Right ventricle myocardium inferior (tissue), 1 donor: ENCODE results near the gene SFTPD. TPM values are rescaled to one million over a fixed set of nuclear protein-coding genes. Genes with fewer than 3 reads are reported as not detected.
"Not testable (repeated sequence)": the region's sequence is repeated elsewhere in the genome, so short reads cannot be mapped to it uniquely, and the experiment has no call there.

Experiments
- ATAC-seq: fragments of 200-7000 bp; cut with Tn5 transposase; one replicate; pipeline ENCODE4 v1.9.1; 2020; ENCODE audit warnings: mild to moderate bottlenecking, moderate library complexity
- DNase-seq: peaks from one replicate; pipeline ENCODE4 v3.0.0; 2021; ENCODE audit errors: missing footprints
- intact Hi-C: fragments of 100-400 bp; cut with DNase I; formaldehyde crosslinking; loops from one replicate; pipeline ENCODE4 v1.11.0; 2022
- total RNA-seq: library from RNA; stranded (reverse); fragmentation: NEBNext Ultra II Directional; extraction: Animal tissue kit (Norgen Biotek cat#: 25700); gene quantifications from one replicate; pipeline ENCODE4 v1.2.1, GENCODE V29; 2021
- donor health status: DM: no; HTN: yes; CAD: no; lungs with severe emphysema.

The SFTPD gene
- total RNA-seq, 1 donor from 2014 or later = 0.43 TPM

DNA sequence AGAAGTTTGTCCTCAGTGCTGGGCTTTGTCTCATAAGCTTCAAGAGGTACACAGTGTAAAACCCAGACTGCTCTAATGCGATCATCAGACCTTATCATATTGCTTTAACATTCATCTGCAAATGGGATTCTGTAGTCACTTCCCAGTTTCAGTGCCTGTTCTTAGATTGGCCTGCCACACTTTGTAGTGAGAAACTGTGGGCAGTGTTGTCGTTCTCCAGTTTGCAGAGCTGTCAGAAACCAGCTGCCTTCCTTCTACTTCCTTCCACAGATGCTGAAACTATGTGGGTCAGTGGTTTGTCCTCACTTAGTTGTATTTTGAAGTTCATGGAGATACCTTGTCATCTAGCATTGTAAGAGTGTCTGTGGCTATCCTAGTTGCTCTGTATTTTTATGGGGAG is 59.9 kb downstream of the SFTPD start:
- ATAC-seq, DNase-seq, intact Hi-C loops: not testable (repeated sequence)

Other genes starting within 250 kb of the SFTPD start
- 1.0 TPM for gene NUTM2B, start 245.9 kb downstream of the SFTPD start, total RNA-seq
- gene NUTM2E, start 122.4 kb downstream of the SFTPD start, total RNA-seq = not detected
- gene TMEM254, start 129.6 kb upstream of the SFTPD start, total RNA-seq = 9.7 TPM
- gene PLAC9, start 183.6 kb upstream of the SFTPD start, total RNA-seq = 45.2 TPM